GM19372 (cell line): ENCODE data around the gene FMO2.

ENCODE experiments used
- ATAC-seq: cut with Tn5 transposase; IDR thresholded peaks from one replicate; pipeline ENCODE4 v1.9.1; 2021; ENCODE audit warnings: mild to moderate bottlenecking, low read depth, moderate library complexity; ENCODE audit not compliant: unreplicated experiment

The FMO2 gene

DNA sequence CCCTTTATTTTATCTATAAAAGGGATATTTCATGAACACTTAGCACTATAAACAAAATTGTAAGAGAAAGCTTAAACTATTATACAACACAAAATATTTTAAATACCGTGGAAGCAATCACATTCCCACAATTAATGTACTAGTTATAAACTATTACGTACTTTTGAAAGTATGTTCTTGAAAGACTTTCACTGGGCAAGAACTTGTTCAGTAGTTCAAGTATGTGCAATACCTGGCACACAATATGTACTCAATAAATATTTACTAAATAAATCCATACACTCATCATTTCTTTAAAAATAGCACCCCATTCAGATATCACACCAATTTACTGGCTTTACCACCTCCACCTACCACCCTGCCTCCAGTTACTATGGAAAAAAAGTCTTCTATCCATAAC lies 12.6 kb upstream of the FMO2 start:
- no peak for ATAC-seq

GRCh38 chr1:171173069-171173468 lies 12.0 kb upstream of the FMO2 start:
- peak; percentile 56 for ATAC-seq

DNA sequence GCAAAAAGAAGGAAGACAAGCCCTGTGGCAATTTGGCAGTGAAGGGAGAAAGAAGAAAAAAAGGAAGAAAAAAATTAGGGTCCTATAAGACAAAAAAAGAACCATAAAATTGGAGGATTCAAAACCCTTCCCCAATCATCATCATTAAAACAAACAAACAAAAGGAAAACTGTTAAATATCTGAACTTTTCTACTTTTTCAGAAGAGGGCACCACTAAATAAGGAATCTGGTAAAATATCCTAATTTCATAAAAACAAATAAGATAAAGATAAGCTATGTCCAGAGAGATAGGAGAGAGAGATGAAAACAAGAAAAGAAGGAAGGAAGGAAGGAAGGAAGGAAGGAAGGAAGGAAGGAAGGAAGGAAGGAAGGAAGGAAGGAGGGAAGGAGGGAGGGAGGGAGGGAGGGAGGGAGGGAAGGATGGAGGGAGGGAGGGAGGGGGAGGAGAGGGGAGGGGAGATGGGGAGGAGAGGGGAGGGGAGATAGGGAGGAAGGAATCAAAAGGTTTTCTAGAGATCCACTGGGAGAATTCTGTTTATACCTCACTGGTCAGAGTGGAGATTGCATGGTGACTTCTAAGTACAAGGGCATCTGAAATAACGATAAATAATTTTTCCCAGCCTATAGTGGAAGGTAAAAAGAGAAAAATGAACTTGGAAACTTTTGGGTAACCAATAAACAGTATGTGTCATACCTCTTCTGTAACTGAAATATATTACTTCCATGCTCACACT lies 10.4 kb upstream of the FMO2 start:
- ATAC-seq: no peak

DNA sequence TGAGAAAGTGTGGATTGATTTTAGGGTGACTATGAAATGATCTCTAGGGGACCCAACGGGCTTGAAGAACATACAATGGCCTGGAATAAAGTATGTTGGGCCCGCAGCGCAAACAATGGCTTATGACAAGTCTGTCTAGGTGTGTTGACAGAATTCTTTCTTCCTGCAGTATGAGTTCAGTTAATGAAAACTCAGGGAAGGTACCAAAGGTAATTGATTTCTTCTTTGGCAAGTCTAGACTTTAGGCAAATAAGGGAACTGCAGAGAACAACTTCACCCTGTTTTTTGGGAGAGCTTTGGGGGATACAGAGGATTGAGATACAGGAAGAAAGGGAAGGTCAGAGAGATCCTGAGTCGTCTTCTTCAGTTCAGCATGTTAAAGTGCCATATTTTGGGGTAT lies 7.8 kb upstream of the FMO2 start:
- ATAC-seq: no peak

GRCh38 chr1:171179318-171180227 lies 5.5 kb upstream of the FMO2 start:
- no peak for ATAC-seq

DNA sequence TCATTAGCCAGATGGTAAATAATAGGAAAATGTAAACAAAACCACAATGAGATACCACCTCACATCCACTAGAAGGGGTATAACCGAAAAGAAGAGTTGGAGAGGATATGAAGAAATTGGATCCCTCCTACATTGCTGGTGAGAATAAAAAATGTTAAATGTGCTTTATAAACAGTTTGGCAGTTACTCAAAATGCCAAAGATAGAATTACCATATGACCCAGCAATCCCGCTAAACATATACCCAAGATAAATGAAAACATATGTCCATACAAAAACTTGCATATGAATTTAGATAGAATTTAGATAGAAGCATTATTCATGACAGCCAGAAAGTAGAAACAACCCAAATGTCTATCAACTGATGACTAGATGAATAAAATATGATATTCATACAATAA lies 4.4 kb upstream of the FMO2 start:
- no peak for ATAC-seq

DNA sequence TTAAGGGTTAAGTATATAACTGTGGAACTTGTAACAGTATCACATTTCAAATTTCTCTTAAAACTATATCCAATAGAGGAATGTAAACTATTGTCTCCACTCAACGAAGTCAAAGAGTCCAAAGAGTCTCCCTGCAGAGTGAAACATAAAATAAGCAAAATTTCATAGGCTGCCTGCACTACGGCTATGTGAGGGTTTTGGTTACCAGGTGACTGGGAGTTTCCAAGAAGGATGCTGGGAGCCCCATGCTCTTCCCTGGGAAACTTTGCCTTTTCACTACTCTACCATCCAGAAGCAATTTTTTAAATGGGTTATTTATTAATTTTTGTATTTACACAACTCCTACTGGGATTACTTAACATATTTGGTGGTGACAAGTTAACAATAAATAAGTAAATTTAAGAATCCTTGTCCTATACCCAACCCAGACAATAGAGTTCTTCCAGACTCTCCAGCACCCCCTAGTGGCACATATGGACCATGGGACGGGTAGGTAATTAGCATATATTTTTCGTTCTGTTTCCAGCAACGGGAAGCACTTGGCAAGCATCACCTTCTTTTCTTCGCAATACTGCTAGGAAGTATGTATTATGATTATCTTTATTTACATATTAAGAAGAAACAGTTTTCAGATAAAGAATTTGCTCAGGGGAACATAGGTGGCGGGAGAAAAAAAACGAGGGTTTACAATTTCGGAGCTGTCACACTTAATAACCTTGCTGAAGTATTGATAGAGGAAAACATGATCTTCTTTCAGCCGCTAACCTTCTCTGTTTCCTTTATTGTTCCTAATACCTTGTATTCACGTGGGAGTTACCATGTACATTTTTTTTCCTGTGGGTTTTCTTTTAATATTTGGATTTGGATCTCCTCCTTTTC lies 3.5 kb downstream of the FMO2 start:
- ATAC-seq: peak; percentile 68

DNA sequence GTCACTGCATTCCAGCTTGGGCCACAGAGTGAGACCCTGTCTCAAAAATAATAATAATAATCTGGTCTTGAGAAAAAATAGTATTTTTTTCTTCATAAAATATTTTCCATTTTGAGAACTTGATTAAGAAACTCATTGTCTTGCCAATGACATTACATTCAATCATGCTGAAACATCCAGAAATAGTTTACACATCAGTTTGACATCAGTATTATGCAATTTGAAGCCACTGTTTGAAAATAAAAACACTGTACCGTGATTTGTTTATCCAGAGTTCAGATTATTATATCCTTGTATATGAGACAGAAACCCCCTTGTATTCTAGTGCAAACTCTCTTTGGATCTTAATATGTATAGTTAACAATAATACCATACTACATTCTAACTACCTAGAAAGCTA lies 6.9 kb downstream of the FMO2 start:
- ATAC-seq: no peak

GRCh38 chr1:171195767-171196166 lies 10.7 kb downstream of the FMO2 start:
- ATAC-seq: no peak

GRCh38 chr1:171196351-171196750 lies 11.3 kb downstream of the FMO2 start:
- ATAC-seq: no peak

GRCh38 chr1:171198081-171198480 lies 13.0 kb downstream of the FMO2 start:
- ATAC-seq: no peak

DNA sequence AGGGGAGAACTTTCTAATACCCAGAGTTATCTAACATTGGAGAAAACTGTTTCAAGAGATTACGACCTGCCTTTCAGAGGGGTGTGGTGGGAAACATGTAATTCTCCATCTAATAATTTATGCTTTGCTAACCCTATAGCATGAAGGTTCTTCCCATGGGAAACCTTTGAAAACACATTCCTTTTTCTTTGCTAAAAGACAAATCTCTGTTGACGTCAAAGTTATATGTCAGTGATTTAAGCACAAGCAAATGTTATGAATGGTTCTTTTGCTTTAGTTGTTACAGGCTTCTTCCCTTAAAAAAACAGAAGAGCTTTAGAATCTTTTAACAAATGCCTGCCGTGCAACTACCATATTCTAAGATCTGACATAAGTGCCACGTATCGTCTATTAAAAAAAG lies 19.2 kb downstream of the FMO2 start:
- ATAC-seq: no peak

DNA sequence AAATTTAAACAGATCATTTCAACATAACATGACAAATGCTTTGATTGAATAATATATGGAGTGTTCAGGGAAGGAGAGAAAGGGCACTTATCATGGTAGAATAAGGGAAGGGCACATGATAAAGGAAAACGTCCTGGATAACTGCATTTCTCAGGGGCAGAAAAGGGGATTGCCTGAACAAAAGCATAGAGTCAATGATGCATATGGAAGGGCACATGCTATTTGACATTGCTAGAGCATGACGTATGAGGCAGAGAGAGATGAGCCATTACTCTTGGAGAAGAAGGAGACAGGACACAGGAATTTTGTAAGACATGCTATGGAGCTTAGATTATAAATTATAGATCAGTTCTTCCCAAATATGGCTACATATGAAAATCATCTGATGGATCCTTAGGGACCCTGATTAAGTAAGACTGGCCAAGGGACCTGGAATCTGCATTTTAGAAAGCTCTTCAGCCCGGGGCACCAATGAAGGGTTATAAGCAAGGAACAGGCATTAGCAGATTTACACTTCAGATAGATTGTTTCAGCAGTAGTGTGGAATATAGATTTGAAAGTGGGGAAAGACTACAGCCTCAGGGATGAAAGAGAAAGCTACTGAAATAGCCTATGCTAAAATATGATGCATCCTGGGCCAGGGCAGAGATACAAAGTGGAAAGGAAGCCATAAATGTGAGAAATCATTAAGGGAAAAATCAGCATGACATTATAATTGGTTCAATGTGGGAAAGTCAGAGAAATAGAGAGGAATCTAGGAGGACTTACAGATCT lies 21.3 kb downstream of the FMO2 start:
- no peak for ATAC-seq

DNA sequence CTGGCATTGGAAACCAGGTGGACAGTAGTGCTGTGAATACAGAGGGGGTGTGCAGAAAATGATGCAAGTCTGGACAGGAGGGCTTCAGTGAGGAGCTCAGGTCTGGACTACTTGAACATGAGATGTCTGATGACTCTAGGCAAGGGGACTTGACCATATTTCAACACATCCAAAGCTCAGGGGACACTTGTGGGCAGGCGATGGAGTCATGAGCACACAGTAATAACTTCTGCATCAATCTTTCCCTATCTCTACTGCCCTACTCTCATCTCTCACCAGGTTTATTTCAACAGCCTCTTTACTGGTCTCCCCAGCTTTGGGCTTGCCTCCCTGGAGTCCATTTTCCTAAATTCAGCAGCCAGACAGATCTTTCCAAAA lies 21.9 kb downstream of the FMO2 start:
- no peak for ATAC-seq

GRCh38 chr1:171207377-171207776 lies 22.3 kb downstream of the FMO2 start:
- no peak for ATAC-seq

DNA sequence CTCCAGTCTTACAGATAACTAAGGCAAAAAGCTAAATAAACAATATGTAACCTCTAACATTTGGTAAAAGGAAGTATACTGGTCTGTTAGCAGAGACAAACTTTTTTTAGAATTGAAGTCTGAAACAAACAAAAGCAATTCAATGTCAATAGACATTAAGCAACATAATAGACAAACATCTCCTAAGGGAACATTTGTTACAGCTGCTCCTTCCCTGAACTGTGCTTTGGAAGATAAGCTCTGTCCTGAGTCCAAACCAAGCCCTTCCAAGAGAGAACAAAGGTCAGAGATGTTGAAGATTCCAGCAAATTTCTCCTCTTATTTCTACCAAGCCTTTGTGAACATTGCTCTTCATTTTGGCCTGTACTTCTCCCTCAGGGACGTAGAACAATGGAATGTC lies 25.3 kb downstream of the FMO2 start:
- no peak for ATAC-seq

DNA sequence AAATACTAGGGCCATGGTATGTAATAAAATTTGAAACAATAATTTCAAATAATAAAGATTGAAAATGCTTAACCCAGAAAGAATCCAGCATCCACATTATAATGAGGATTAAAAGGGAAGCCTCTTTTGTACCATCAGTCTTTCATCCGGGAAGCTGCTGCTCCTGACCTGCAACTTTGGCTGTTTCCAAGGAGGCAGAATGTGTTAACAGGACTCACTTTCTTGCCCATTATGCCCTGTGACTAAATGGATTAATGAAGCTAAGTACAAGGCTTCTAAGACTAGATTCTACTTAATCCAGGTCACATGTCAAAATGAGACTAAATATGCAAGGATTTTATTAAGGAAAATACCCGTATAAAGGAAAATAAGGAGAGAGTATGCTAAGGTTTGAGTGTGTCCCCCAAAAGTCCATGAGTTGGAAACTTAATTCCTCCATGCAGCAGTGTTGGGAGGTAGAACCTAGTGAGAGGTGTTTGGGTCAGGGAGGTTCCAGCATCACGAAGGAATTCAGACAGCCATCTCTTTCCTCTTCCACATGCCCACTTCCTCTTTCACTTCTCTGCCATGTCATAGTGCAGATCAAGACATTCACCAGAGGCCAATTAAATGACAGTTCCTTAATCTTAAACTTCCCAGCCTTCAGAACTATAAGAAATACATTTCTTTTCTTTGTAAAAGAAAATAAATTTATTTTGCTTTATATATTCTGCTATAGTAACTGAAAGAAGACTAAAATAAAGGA lies 27.7 kb downstream of the FMO2 start:
- ATAC-seq: no peak

DNA sequence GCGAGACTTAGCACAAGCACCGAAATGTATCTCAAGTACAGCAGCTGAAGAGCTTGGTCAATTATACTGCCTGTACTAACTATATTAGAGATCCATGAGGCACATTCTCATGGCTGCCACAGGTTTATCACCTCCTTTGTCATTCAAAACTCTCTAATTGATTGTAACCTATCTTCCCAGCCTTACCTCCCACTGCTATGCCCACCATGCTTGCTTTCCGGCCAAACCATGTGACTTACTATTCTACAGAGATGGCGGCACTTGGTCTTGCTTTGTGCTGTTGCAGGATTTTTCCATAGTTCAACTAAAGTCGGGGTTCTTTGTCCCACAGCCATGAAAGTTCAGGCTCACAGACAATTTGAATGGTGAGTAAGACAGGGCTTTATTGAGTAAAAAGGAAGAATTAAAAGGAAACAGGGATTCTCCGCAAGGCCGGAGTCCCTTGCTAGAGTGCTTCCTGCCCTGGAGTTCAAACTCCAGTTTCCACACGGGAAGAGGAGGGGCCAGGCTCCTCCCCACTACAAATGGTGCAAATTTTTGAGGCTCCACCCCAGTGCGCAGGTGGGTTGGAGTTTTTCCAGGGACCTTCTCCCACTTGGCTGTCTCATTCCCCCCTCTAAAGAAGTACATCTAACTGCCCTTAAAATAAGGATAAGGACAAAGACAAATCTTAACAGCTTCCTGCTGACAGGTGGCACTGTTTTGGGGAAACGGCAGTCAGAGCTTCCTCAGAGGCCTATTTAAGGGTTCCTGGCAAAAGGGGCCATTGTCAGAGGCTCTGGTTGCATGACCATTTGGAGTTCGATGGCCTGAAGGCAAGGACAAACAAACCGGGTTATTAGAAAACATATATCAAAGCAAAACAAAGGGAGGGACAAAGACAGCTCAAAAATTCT lies 28.7 kb downstream of the FMO2 start:
- ATAC-seq: no peak
